ENCODE measurements around the gene PDCD1. TPM values are rescaled to one million over a fixed set of nuclear protein-coding genes. Genes with fewer than 3 reads are reported as not detected.

The PDCD1 gene
- total RNA-seq, 2 experiments from 2014 or later: 6.9 to 8.3 TPM

DNA sequence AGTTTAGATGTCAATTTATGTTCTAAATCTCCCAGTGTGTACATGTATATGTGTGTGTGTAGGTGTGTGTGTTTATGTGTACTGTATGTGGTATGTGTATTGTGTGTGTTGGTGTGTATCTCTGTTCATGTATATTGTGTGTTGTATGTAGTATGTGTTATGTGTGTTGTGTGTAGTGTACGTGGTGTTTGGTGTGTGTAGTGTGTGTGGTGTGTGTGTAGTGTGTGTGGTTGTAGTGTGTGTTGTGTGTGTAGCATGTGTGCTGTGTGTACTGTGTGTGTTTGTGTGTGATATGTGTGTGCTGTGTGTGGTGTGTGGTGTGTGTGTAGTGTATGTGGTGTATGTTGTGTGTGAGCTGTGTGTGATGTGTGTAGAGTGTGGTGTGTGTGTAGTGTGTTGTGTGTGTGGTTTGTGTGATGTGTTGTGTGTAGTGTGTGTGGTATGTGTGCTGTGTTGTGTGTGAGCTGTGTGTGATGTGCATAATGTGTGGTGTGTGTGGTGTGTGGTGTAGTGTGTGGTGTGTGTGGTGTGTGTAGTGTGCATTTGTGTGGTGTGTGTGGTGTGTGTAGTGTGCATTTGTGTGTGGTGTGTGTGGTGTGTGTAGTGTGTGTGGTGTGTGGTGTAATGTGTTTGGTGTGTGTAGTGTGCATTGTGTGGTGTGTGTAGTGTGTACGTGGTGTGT is 5.6 kb upstream of the PDCD1 start:
- H3K4me3 Mint-ChIP-seq: no peak overlapping the region
- peaks cover 84% of the 10 kb centered on the region for H3K4me1 Mint-ChIP-seq (ENCODE audit: low read depth)
- no peak for DNase-seq
- no peaks in the 10 kb centered on the region for H3K36me3 Mint-ChIP-seq (ENCODE audit: low read depth)
- CTCF ChIA-PET: no interaction called here
- no peaks in the 10 kb centered on the region for H3K9me3 Mint-ChIP-seq
- peaks cover 14% of the 10 kb centered on the region for H3K27me3 Mint-ChIP-seq (ENCODE audit: low read depth)
- H3K27ac Mint-ChIP-seq: peak overlapping the region; percentile 2
- intact Hi-C loops (cut with micrococcal nuclease): no loop called here

DNA sequence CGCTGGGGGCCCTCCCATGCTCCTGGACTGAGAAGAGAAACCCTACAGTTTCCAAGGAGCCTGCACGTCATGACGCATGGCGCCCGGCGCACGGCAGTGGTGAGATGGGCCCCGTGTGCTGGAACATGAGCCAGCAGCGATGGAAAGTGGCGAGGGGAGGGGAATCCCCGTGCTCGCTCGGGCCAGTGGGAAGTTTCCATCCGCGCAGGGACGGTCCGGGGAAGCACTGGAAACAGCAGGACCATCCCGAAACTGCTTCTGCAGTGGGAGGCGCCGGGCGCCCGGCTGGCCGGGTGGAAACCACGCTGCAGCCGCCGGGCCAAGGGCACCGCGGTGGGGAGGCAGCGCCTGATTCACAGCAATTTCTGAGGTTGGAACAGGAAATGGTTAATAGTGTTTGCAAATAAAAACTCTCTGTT is 4.9 kb upstream of the PDCD1 start:
- Mint-ChIP-seq H3K27me3 (ENCODE audit: low read depth) (peaks cover 14% of the 10 kb centered on the region), H3K27ac (peak overlapping the region; percentile 70), H3K4me3 (peak overlapping the region; percentile 41), H3K4me1 (ENCODE audit: low read depth) (peaks cover 82% of the 10 kb centered on the region), H3K36me3 (ENCODE audit: low read depth) (no peaks in the 10 kb centered on the region), H3K9me3 (no peaks in the 10 kb centered on the region)
- intact Hi-C loops (cut with micrococcal nuclease): loop anchor here (1.0 kb wide), 1 partner anchor 19 kb away; no protein-coding TSS in a partner anchor
- CTCF ChIA-PET: no interaction called here
- peak; percentile 84 for DNase-seq

GRCh38 chr2:241862775-241863535 is 4.3 kb upstream of the PDCD1 start:
- intact Hi-C loops (cut with micrococcal nuclease): loop anchor here (1.0 kb wide), 1 partner anchor 19 kb away; no protein-coding TSS in a partner anchor
- peaks cover 79% of the 10 kb centered on the region for H3K4me1 Mint-ChIP-seq (ENCODE audit: low read depth)
- no peaks in the 10 kb centered on the region for H3K36me3 Mint-ChIP-seq (ENCODE audit: low read depth)

DNA sequence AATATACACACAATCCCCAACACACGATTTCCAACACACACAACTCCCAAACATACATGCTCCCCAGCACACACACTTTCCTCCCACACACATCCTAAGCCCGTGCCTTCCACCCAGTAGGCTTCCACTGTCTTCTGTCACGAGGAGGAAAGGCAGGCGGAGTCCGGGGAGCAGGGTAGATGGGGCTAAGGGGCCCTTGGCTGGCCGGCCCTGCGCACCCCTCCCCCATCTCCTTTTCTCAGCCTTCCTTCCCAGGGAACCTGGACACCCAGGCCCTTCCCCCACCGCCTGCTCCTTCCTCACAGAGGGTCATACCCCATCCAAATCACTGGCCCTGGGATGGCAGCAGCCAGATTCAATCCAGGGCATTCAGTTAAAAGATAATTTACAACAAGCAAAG is 3.4 kb upstream of the PDCD1 start:
- H3K27me3 Mint-ChIP-seq (ENCODE audit: low read depth): peaks cover 11% of the 10 kb centered on the region
- H3K27ac Mint-ChIP-seq: peak overlapping the region; percentile 70
- H3K4me3 Mint-ChIP-seq: no peak overlapping the region
- DNase-seq: no peak
- no peaks in the 10 kb centered on the region for H3K36me3 Mint-ChIP-seq (ENCODE audit: low read depth)
- peaks cover 74% of the 10 kb centered on the region for H3K4me1 Mint-ChIP-seq (ENCODE audit: low read depth)
- intact Hi-C loops (cut with micrococcal nuclease): no loop called here
- H3K9me3 Mint-ChIP-seq: no peaks in the 10 kb centered on the region
- CTCF ChIA-PET: no interaction called here

More at GRCh38 chr2:241862775-241863535, 4.3 kb upstream of the PDCD1 start:
- CTCF ChIA-PET: no interaction called here
- Mint-ChIP-seq H3K9me3 (no peaks in the 10 kb centered on the region), H3K4me3 (peak overlapping the region; percentile 41), H3K27me3 (ENCODE audit: low read depth) (peaks cover 14% of the 10 kb centered on the region), H3K27ac (peak overlapping the region; percentile 70)
- DNase-seq: no peak

GRCh38 chr2:241861264-241861663 is 2.6 kb upstream of the PDCD1 start:
- CTCF ChIA-PET: no interaction called here
- H3K4me3 Mint-ChIP-seq: no peak overlapping the region

GRCh38 chr2:241860184-241861078 is 1.7 kb upstream of the PDCD1 start:
- CTCF ChIA-PET: interaction anchor here (0.8 to 1.3 kb wide), 4 partner anchors 8 to 171 kb away, joined by 3 to 5 read pairs (median 5); no protein-coding TSS in a partner anchor
- Mint-ChIP-seq H3K9me3 (no peaks in the 10 kb centered on the region), H3K4me3 (peak overlapping the region; percentile 76), H3K27me3 (ENCODE audit: low read depth) (peaks cover 11% of the 10 kb centered on the region), H3K36me3 (ENCODE audit: low read depth) (no peaks in the 10 kb centered on the region), H3K27ac (peak overlapping the region; percentile 95), H3K4me1 (ENCODE audit: low read depth) (peaks cover 77% of the 10 kb centered on the region)
- intact Hi-C loops (cut with micrococcal nuclease): no loop called here
- DNase-seq: no peak

More at GRCh38 chr2:241861264-241861663, 2.6 kb upstream of the PDCD1 start:
- Mint-ChIP-seq H3K27me3 (ENCODE audit: low read depth) (peaks cover 11% of the 10 kb centered on the region), H3K36me3 (ENCODE audit: low read depth) (no peaks in the 10 kb centered on the region), H3K9me3 (no peaks in the 10 kb centered on the region), H3K27ac (no peak overlapping the region), H3K4me1 (ENCODE audit: low read depth) (peaks cover 78% of the 10 kb centered on the region)
- DNase-seq: no peak
- intact Hi-C loops (cut with micrococcal nuclease): no loop called here

GRCh38 chr2:241859436-241860183 is 916 bp upstream of the PDCD1 start:
- no peaks in the 10 kb centered on the region for H3K36me3 Mint-ChIP-seq (ENCODE audit: low read depth)
- H3K9me3 Mint-ChIP-seq: no peaks in the 10 kb centered on the region
- peak; percentile 86 for DNase-seq
- intact Hi-C loops (cut with micrococcal nuclease): loop anchor here (1.0 to 5.0 kb wide), 5 partner anchors 15 to 129 kb away; no protein-coding TSS in a partner anchor
- H3K4me3 Mint-ChIP-seq: peak overlapping the region; percentile 76
- H3K27ac Mint-ChIP-seq: peak overlapping the region; percentile 95
- peaks cover 69% of the 10 kb centered on the region for H3K4me1 Mint-ChIP-seq (ENCODE audit: low read depth)
- CTCF ChIA-PET: interaction anchor here (0.6 to 1.3 kb wide), 7 partner anchors 9 to 566 kb away, joined by 3 to 5 read pairs (median 4); partner anchors contain the start of gene D2HGDH
- H3K27me3 Mint-ChIP-seq (ENCODE audit: low read depth): peaks cover 11% of the 10 kb centered on the region

DNA sequence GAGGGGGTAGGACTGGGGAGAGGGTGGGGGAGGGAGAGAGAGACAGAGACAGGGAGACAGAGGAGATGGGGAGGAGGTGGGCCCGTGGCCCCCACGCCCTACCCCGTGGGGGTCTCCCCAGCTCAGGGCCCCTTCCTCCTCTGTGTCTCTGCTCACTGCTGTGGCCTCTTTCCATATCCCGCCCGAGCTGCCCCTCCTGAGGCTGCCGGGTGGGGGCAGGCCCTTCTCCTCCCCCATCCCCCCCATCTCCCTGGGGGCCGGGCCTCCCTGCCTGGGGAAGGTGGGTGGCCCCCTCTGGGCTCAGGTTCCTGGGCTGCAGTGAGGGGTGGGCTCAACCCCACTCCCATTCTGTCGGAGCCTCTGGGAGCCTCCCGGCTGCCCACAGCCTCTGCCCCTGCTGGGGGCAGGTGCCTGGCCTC is 332 bp upstream of the PDCD1 start:
- Mint-ChIP-seq H3K36me3 (ENCODE audit: low read depth) (no peaks in the 10 kb centered on the region), H3K27ac (peak overlapping the region; percentile 95), H3K9me3 (no peaks in the 10 kb centered on the region), H3K27me3 (ENCODE audit: low read depth) (peaks cover 7% of the 10 kb centered on the region), H3K4me3 (peak overlapping the region; percentile 76), H3K4me1 (ENCODE audit: low read depth) (peaks cover 63% of the 10 kb centered on the region)
- intact Hi-C loops (cut with micrococcal nuclease): loop anchor here (1.0 to 5.0 kb wide), 5 partner anchors 15 to 129 kb away; no protein-coding TSS in a partner anchor
- DNase-seq: peak; percentile 38
- CTCF ChIA-PET: interaction anchor here (0.7 to 1.0 kb wide), 2 partner anchors 14 to 125 kb away, joined by 3 to 4 read pairs; partner anchors contain the start of gene D2HGDH

DNA sequence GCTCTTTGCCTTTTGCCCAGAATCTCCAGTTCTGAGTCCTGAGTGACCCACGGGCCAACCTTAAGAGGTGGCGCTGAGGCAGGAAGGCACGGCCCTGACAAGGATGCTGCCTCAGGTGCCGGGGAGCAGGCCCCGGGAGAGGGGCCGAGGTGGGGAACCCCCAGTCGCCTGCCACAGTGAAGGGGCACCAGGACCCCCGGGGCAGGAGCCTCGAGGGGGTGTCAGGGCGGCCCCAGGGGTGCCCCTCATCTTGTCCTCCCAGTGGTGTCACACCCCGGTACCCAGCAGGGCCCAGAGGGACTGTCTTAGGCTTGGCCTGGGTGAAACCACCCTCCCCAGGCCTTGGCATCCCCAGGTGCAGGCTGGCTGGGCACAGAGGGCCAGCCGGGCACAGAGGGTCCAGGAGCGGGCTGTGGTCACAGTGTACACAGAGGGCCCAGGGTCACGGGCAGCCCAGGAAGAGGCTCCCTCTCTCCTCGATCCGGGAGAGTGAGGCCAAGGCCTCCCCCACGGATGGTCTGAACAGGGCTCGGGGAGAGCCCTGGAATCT is 1.0 kb downstream of the PDCD1 start:
- peaks cover 5% of the 10 kb centered on the region for H3K27me3 Mint-ChIP-seq (ENCODE audit: low read depth)
- peaks cover 49% of the 10 kb centered on the region for H3K4me1 Mint-ChIP-seq (ENCODE audit: low read depth)
- no peak for DNase-seq
- no peak overlapping the region for H3K27ac Mint-ChIP-seq
- intact Hi-C loops (cut with micrococcal nuclease): loop anchor here (5.0 kb wide), 1 partner anchor 55 kb away; no protein-coding TSS in a partner anchor
- H3K36me3 Mint-ChIP-seq (ENCODE audit: low read depth): peaks cover 2% of the 10 kb centered on the region
- H3K9me3 Mint-ChIP-seq: no peaks in the 10 kb centered on the region
- H3K4me3 Mint-ChIP-seq: peak overlapping the region; percentile 76
- CTCF ChIA-PET: no interaction called here

GRCh38 chr2:241857041-241857541 is 1.6 kb downstream of the PDCD1 start:
- DNase-seq: no peak
- H3K27ac Mint-ChIP-seq: no peak overlapping the region

More at GRCh38 chr2:241857041-241857541, 1.6 kb downstream of the PDCD1 start:
- CTCF ChIA-PET: no interaction called here
- Mint-ChIP-seq H3K4me1 (ENCODE audit: low read depth) (peaks cover 44% of the 10 kb centered on the region), H3K9me3 (no peaks in the 10 kb centered on the region), H3K36me3 (ENCODE audit: low read depth) (peaks cover 4% of the 10 kb centered on the region), H3K4me3 (peak overlapping the region; percentile 41), H3K27me3 (ENCODE audit: low read depth) (peaks cover 5% of the 10 kb centered on the region)
- intact Hi-C loops (cut with micrococcal nuclease): loop anchor here (5.0 kb wide), 1 partner anchor 55 kb away; no protein-coding TSS in a partner anchor
